OCI-LY7 (cell line): ENCODE data around the gene MARS1. TPM values are rescaled to one million over a fixed set of nuclear protein-coding genes. Genes with fewer than 3 reads are reported as not detected.

ENCODE experiments used
- BruUV-seq: library from RNA; stranded (reverse); fragments of 400-500 nt; replicated peaks from 2 replicates; lab custom pipeline; 2021; lab: Mats Ljungman, UMichigan
- CTCF ChIA-PET: fragments of 300-600 bp; sonication (Branson Sonifier 250); formaldehyde crosslinking; loops from one replicate; lab custom pipeline; 2022; ENCODE audit warnings: antibody characterized with exemption; ENCODE audit not compliant: unreplicated experiment; lab: Charles Lee
- POLR2A ChIA-PET: fragments of 300-600 bp; sonication (Branson Sonifier 250); formaldehyde crosslinking; loops from one replicate; lab custom pipeline; 2022; ENCODE audit warnings: antibody characterized with exemption; lab: Charles Lee
- DNase-seq: peaks from one replicate; pipeline ENCODE4 v3.0.0-alpha.2; 2015; ENCODE audit warnings: low spot score
- H2AFZ ChIP-seq: fragments of 200-600 bp; sonication (generic), shearing (Covaris generic); 2 replicates; pipeline ENCODE4 v1.6.1; 2014; ENCODE audit warnings: mild to moderate bottlenecking, antibody characterized with exemption, low read length, moderate library complexity
- H3K27ac ChIP-seq: fragments of 200-600 bp; sonication (generic); 2 replicates; pipeline ENCODE4 v1.5.1; 2014; ENCODE audit warnings: mixed run types, low read depth, mild to moderate bottlenecking, moderate library complexity, low read length, inconsistent platforms; ENCODE audit not compliant: poor library complexity, severe bottlenecking
- H3K36me3 ChIP-seq: fragments of 200-600 bp; sonication (generic); 2 replicates; pipeline ENCODE4 v1.6.1; 2014; ENCODE audit warnings: mild to moderate bottlenecking, antibody characterized with exemption, low read length, moderate library complexity, mixed read lengths; ENCODE audit not compliant: insufficient read depth
- H3K4me1 ChIP-seq: fragments of 200-600 bp; sonication (generic); 2 replicates; pipeline ENCODE4 v1.5.1; 2014; ENCODE audit warnings: mild to moderate bottlenecking, low read length; ENCODE audit not compliant: insufficient read depth, poor library complexity, severe bottlenecking
- H3K4me2 ChIP-seq: fragments of 200-600 bp; sonication (generic); 2 replicates; pipeline ENCODE4 v1.6.1; 2014; ENCODE audit warnings: mild to moderate bottlenecking, low read length
- H3K4me3 ChIP-seq: fragments of 200-600 bp; sonication (generic); 2 replicates; pipeline ENCODE4 v1.5.1; 2014; ENCODE audit warnings: mild to moderate bottlenecking, low read depth, low read length; ENCODE audit not compliant: poor library complexity, severe bottlenecking
- H3K79me2 ChIP-seq: fragments of 200-600 bp; sonication (generic); 2 replicates; pipeline ENCODE4 v1.6.1; 2016; ENCODE audit warnings: low read depth, mild to moderate bottlenecking, low read length, moderate library complexity, mixed read lengths; ENCODE audit not compliant: insufficient read depth
- H3K9me2 ChIP-seq: fragments of 200-600 bp; sonication (generic); 2 replicates; pipeline ENCODE4 v1.6.1; 2016; ENCODE audit warnings: mild to moderate bottlenecking, low read length, mixed read lengths; ENCODE audit not compliant: insufficient read depth
- H3K9me3 ChIP-seq: fragments of 200-600 bp; sonication (generic); 2 replicates; pipeline ENCODE4 v1.6.1; 2014; ENCODE audit warnings: mild to moderate bottlenecking, mixed run types, low read length, mixed read lengths
- H4K20me1 ChIP-seq: fragments of 200-600 bp; sonication (generic); 2 replicates; pipeline ENCODE4 v1.6.1; 2014; ENCODE audit warnings: mild to moderate bottlenecking, antibody characterized with exemption, low read length, moderate library complexity, mixed read lengths; ENCODE audit not compliant: insufficient read depth
- EZH2phosphoT487 ChIP-seq: fragments of 200-600 bp; sonication (generic); IDR thresholded peaks from 2 replicates; pipeline ENCODE4 v1.6.1; 2018; ENCODE audit warnings: low read depth, borderline replicate concordance, mild to moderate bottlenecking, mixed run types, antibody characterized with exemption, low read length, moderate library complexity, mixed read lengths
- intact Hi-C: fragments of 100-400 bp; cut with micrococcal nuclease; formaldehyde crosslinking; loops from one replicate; pipeline ENCODE4 v1.10.0; 2022; ENCODE audit not compliant: unreplicated experiment
- total RNA-seq, 2 experiments: library from RNA; depleted of rRNA in 1 of 2; stranded (reverse); fragments of >200 nt in 1 of 2; shearing (Covaris generic) in 1 of 2; gene quantifications; 2 replicates each; pipeline ENCODE4 v1.2.3, GENCODE V29; 2014 to 2022
- TF ChIP-seq, protein P1 (sequence below): fragments of 200-600 bp; sonication (generic); conservative IDR thresholded peaks from 2 replicates; pipeline ENCODE4 v1.5.1; 2014; ENCODE audit warnings: mild to moderate bottlenecking, antibody characterized with exemption, low read length, moderate library complexity, mixed read lengths

Gene MARS1
- total RNA-seq, 2 experiments from 2014 or later: 272 to 465 TPM

DNA sequence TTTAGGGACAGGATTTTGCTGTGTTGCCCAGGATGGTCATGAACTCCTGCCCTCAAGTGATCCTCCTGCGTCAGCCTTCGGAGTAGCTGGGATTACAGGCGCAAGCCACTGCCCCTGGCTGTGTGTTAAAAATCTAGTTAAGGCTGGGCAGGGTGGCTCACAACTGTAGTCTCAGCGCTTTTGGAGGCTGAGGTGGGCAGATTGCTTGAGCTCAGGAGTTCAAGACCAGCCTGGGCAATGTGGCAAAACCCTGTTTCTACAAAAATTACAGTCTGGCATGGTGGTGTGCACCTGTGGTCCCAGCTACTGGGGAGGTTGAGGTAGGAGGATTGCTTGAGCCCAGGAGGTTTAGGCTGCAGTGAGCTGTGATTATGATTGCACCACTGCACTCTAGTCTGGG, 23.3 kb downstream of the MARS1 start:
- intact Hi-C loops: no loop called here
- no peaks in the 10 kb centered on the region for H3K79me2 ChIP-seq
- ChIA-PET CTCF (no interaction called here), POLR2A (no interaction called here)
- H3K9me3 ChIP-seq: no peaks in the 10 kb centered on the region
- no peaks in the 10 kb centered on the region for H4K20me1 ChIP-seq
- BruUV-seq: no TSS peak
- H3K27ac ChIP-seq: no peak overlapping the region
- no peak overlapping the region for H3K4me2 ChIP-seq
- DNase-seq: no peak
- no peak overlapping the region for H2AFZ ChIP-seq
- no peak overlapping the region for H3K4me3 ChIP-seq
- peaks cover 80% of the 10 kb centered on the region for H3K36me3 ChIP-seq
- TF ChIP-seq, protein P1, sequence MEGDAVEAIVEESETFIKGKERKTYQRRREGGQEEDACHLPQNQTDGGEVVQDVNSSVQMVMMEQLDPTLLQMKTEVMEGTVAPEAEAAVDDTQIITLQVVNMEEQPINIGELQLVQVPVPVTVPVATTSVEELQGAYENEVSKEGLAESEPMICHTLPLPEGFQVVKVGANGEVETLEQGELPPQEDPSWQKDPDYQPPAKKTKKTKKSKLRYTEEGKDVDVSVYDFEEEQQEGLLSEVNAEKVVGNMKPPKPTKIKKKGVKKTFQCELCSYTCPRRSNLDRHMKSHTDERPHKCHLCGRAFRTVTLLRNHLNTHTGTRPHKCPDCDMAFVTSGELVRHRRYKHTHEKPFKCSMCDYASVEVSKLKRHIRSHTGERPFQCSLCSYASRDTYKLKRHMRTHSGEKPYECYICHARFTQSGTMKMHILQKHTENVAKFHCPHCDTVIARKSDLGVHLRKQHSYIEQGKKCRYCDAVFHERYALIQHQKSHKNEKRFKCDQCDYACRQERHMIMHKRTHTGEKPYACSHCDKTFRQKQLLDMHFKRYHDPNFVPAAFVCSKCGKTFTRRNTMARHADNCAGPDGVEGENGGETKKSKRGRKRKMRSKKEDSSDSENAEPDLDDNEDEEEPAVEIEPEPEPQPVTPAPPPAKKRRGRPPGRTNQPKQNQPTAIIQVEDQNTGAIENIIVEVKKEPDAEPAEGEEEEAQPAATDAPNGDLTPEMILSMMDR: no peak
- no peak for TF ChIP-seq EZH2phosphoT487
- no peaks in the 10 kb centered on the region for H3K9me2 ChIP-seq
- no peaks in the 10 kb centered on the region for H3K4me1 ChIP-seq

DNA sequence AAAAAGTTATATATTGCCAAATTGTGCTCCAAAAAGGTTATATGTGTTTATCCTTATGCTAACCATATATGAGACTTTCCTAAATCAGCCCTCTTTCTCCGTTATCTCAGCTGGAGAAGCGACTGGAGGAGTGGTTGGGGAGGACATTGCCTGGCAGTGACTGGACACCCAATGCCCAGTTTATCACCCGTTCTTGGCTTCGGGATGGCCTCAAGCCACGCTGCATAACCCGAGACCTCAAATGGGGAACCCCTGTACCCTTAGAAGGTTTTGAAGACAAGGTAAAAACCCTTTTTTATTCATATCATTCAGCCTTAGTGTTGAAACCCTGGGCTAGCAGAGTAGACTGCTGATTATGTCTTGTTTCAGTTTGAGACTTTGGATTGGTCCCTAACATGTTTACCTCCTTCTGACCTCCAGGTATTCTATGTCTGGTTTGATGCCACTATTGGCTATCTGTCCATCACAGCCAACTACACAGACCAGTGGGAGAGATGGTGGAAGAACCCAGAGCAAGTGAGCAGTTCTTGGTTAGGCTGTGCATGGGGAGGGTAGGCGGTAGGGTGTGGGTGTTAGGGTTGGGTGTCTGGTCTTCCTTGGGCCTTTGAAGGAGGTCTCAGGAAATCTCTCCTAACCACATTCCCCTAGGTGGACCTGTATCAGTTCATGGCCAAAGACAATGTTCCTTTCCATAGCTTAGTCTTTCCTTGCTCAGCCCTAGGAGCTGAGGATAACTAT, 23.9 kb downstream of the MARS1 start:
- intact Hi-C loops: no loop called here
- Histone ChIP-seq H3K36me3 (peaks cover 80% of the 10 kb centered on the region), H3K79me2 (no peaks in the 10 kb centered on the region), H3K4me2 (no peak overlapping the region), H2AFZ (no peak overlapping the region), H3K4me3 (no peak overlapping the region), H3K9me2 (no peaks in the 10 kb centered on the region), H3K4me1 (no peaks in the 10 kb centered on the region), H3K27ac (no peak overlapping the region), H3K9me3 (no peaks in the 10 kb centered on the region), H4K20me1 (no peaks in the 10 kb centered on the region)
- no peak for TF ChIP-seq EZH2phosphoT487
- TF ChIP-seq, protein P1: no peak
- BruUV-seq: no TSS peak
- CTCF ChIA-PET: no interaction called here
- POLR2A ChIA-PET: interaction anchor here (1.1 kb wide), 1 partner anchor 12 kb away, joined by 3 read pairs; no protein-coding TSS in a partner anchor
- no peak for DNase-seq

DNA sequence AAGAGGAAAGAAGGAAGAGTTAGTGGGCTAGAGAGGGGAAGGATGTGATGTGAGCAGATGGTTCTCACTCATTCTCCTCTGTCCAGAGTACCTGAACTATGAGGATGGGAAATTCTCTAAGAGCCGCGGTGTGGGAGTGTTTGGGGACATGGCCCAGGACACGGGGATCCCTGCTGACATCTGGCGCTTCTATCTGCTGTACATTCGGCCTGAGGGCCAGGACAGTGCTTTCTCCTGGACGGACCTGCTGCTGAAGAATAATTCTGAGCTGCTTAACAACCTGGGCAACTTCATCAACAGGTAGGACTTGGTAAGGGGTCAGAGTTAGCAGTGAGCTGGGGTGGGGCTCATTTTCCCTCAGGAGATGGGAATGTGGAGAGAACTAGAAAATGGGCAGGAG, 24.8 kb downstream of the MARS1 start:
- Histone ChIP-seq H3K4me3 (no peak overlapping the region), H2AFZ (no peak overlapping the region), H3K4me1 (no peaks in the 10 kb centered on the region), H3K27ac (no peak overlapping the region), H3K9me3 (no peaks in the 10 kb centered on the region), H3K4me2 (no peak overlapping the region), H3K36me3 (peaks cover 89% of the 10 kb centered on the region), H3K79me2 (no peaks in the 10 kb centered on the region), H3K9me2 (no peaks in the 10 kb centered on the region), H4K20me1 (no peaks in the 10 kb centered on the region)
- intact Hi-C loops: no loop called here
- DNase-seq: no peak
- ChIA-PET CTCF (no interaction called here), POLR2A (interaction anchor here (0.6 to 1.3 kb wide), 3 partner anchors 13 to 850 kb away, joined by 3 to 10 read pairs (median 3); no protein-coding TSS in a partner anchor)
- BruUV-seq: no TSS peak
- TF ChIP-seq EZH2phosphoT487: no peak
